ENCODE measurements around the gene DKK1. TPM values are rescaled to one million over a fixed set of nuclear protein-coding genes. Genes with fewer than 3 reads are reported as not detected.

The DKK1 gene
- total RNA-seq, 1 experiment from 2014 or later = 75.2 TPM

GRCh38 chr10:52347327-52347667 is 33.2 kb downstream of the DKK1 start:
- POLR2A ChIA-PET (ENCODE audit: unreplicated experiment) = no interaction called here
- H3K27ac ChIP-seq = no peak overlapping the region
- CTCF ChIA-PET = no interaction called here

GRCh38 chr10:52348037-52348564 is 34.0 kb downstream of the DKK1 start:
- H3K27me3 ChIP-seq (ENCODE audit: insufficient read depth, low read depth) = no peaks in the 10 kb centered on the region
- BruUV-seq (replicated peaks) = no TSS peak
- no peak overlapping the region for H3K4me3 ChIP-seq
- H3K36me3 ChIP-seq (ENCODE audit: low read depth) = no peaks in the 10 kb centered on the region
- no peak for DNase-seq
- H3K4me1 ChIP-seq (replicated peaks; ENCODE audit: insufficient read depth) = no peaks in the 10 kb centered on the region
- no peak overlapping the region for H3K27ac ChIP-seq
- no peaks in the 10 kb centered on the region for H3K79me2 ChIP-seq (ENCODE audit: low read depth)
- H4K20me1 ChIP-seq (ENCODE audit: insufficient read depth) = no peaks in the 10 kb centered on the region
- H3K9me2 ChIP-seq (ENCODE audit: insufficient read depth) = no peaks in the 10 kb centered on the region
- CTCF ChIA-PET = no interaction called here
- POLR2A ChIA-PET (ENCODE audit: unreplicated experiment) = no interaction called here
- H3F3A ChIP-seq (ENCODE audit: insufficient read depth, low read depth) = no peaks in the 10 kb centered on the region
- no peak overlapping the region for H3K4me2 ChIP-seq
- intact Hi-C loops (cut with micrococcal nuclease; ENCODE audit: unreplicated experiment) = no loop called here
- no peak overlapping the region for H2AFZ ChIP-seq
- no peak for TF ChIP-seq CTCF (conservative IDR thresholded peaks at IDR 0.05)
- no peak for TF ChIP-seq EZH2 (IDR thresholded peaks at IDR 0.05; ENCODE audit: low read depth)
- peaks cover 10% of the 10 kb centered on the region; the same call in 1 of the 2 replicates for H3K9me3 ChIP-seq (ENCODE audit: insufficient read depth, low read depth)

More at GRCh38 chr10:52347327-52347667, 33.2 kb downstream of the DKK1 start:
- Histone ChIP-seq H3K4me1 (replicated peaks; ENCODE audit: insufficient read depth) (no peaks in the 10 kb centered on the region), H3K27me3 (ENCODE audit: insufficient read depth, low read depth) (no peaks in the 10 kb centered on the region), H3K4me2 (no peak overlapping the region), H3K9me3 (ENCODE audit: insufficient read depth, low read depth) (0 out of 2 replicates have a peak, but pooled peaks cover 10% of the 10 kb centered on the region), H3F3A (ENCODE audit: insufficient read depth, low read depth) (no peaks in the 10 kb centered on the region), H3K79me2 (ENCODE audit: low read depth) (no peaks in the 10 kb centered on the region), H3K36me3 (ENCODE audit: low read depth) (no peaks in the 10 kb centered on the region), H3K4me3 (no peak overlapping the region), H4K20me1 (ENCODE audit: insufficient read depth) (no peaks in the 10 kb centered on the region), H3K9me2 (ENCODE audit: insufficient read depth) (no peaks in the 10 kb centered on the region), H2AFZ (no peak overlapping the region)
- no TSS peak for BruUV-seq (replicated peaks)
- TF ChIP-seq CTCF (conservative IDR thresholded peaks at IDR 0.05) (no peak), EZH2 (IDR thresholded peaks at IDR 0.05; ENCODE audit: low read depth) (no peak)
- intact Hi-C loops (cut with micrococcal nuclease; ENCODE audit: unreplicated experiment) = no loop called here
- DNase-seq = no peak

- TF ChIP-seq CTCF (conservative IDR thresholded peaks at IDR 0.05) = no peak
- no peak for TF ChIP-seq EZH2 (IDR thresholded peaks at IDR 0.05; ENCODE audit: low read depth)
- H3K4me3 ChIP-seq = no peak overlapping the region
- no peaks in the 10 kb centered on the region for H3K36me3 ChIP-seq (ENCODE audit: low read depth)
- no peak overlapping the region for H3K4me2 ChIP-seq
- CTCF ChIA-PET = no interaction called here
- H3K9me3 ChIP-seq (ENCODE audit: insufficient read depth, low read depth) = peaks cover 10% of the 10 kb centered on the region; the same call in 1 of the 2 replicates
- H3F3A ChIP-seq (ENCODE audit: insufficient read depth, low read depth) = no peaks in the 10 kb centered on the region
- peak in 1 of 2 experiments; percentile 39 for DNase-seq
- 0 out of 2 replicates have a peak, but pooled peaks cover 7% of the 10 kb centered on the region for H3K4me1 ChIP-seq (replicated peaks; ENCODE audit: insufficient read depth)
- no peak overlapping the region for H2AFZ ChIP-seq
- no peaks in the 10 kb centered on the region for H3K27me3 ChIP-seq (ENCODE audit: insufficient read depth, low read depth)
- no peaks in the 10 kb centered on the region for H3K79me2 ChIP-seq (ENCODE audit: low read depth)
- intact Hi-C loops (cut with micrococcal nuclease; ENCODE audit: unreplicated experiment) = no loop called here
- H3K27ac ChIP-seq = no peak overlapping the region
- POLR2A ChIA-PET (ENCODE audit: unreplicated experiment) = interaction anchor here (0.7 kb wide), 1 partner anchor 84 kb away, joined by 6 read pairs; no protein-coding TSS in a partner anchor
- no peaks in the 10 kb centered on the region for H3K9me2 ChIP-seq (ENCODE audit: insufficient read depth)
- BruUV-seq (replicated peaks) = no TSS peak
- H4K20me1 ChIP-seq (ENCODE audit: insufficient read depth) = no peaks in the 10 kb centered on the region
These were observed 37.8 kb downstream of the DKK1 start for GRCh38 chr10:52351914-52352330.

Data from PC-9 (cell line).